Adrenal gland (tissue), 5 donors: Measurements from ENCODE around the gene DUSP22.

Experiments used
- POLR2A ChIP-seq, 2 donors: fragments of 450-650 bp; IDR thresholded peaks; one replicate each; pipeline ENCODE4 v1.6.1; 2017; ENCODE audit warnings: antibody characterized with exemption in 2 of 2, mild to moderate bottlenecking in 2 of 2, moderate library complexity in 1 of 2
- TF ChIP-seq, protein P1 (sequence below), 6 experiments: fragments of 450-650 bp in 4 of 6; fragments of 200-600 bp in 2 of 6; sonication (generic) in 1 of 6; IDR thresholded peaks; 1 replicate in 5 of 6; 2 replicates in 1 of 6; pipeline versions ENCODE4 v1.5.1 to v1.8.0; 2016 to 2021; ENCODE audit warnings: antibody characterized with exemption in 6 of 6, mild to moderate bottlenecking in 2 of 6, moderate library complexity in 1 of 6
- donor health status: DM: no; HTN: no; CAD: no.

DNA sequence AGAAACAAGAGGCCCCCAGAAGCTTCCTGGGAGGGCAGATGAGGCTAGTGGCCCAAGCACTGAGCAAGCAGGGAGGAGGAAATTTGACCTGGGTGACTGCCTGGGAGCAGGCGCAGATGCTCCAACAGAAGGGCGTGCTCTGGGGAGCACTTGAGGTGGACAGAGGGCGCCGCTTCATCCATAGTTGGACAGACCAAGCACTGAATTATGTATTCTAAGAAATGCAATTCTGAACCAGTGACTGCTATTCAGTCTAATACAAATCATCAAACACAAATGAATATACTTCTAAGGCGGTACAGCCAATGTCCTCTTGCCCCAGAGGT, 70.6 kb downstream of the DUSP22 start:
- TF ChIP-seq, protein P1, sequence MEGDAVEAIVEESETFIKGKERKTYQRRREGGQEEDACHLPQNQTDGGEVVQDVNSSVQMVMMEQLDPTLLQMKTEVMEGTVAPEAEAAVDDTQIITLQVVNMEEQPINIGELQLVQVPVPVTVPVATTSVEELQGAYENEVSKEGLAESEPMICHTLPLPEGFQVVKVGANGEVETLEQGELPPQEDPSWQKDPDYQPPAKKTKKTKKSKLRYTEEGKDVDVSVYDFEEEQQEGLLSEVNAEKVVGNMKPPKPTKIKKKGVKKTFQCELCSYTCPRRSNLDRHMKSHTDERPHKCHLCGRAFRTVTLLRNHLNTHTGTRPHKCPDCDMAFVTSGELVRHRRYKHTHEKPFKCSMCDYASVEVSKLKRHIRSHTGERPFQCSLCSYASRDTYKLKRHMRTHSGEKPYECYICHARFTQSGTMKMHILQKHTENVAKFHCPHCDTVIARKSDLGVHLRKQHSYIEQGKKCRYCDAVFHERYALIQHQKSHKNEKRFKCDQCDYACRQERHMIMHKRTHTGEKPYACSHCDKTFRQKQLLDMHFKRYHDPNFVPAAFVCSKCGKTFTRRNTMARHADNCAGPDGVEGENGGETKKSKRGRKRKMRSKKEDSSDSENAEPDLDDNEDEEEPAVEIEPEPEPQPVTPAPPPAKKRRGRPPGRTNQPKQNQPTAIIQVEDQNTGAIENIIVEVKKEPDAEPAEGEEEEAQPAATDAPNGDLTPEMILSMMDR (IDR thresholded peaks at IDR 0.05), result no peak
- TF ChIP-seq POLR2A (IDR thresholded peaks at IDR 0.05), result no peak
